HG02588 (cell line): ENCODE data around the gene LCT.
"Not testable (repeated sequence)": the region's sequence is repeated elsewhere in the genome, so short reads cannot be mapped to it uniquely, and the experiment has no call there.

ENCODE experiments used
- ATAC-seq: cut with Tn5 transposase; IDR thresholded peaks from one replicate; pipeline ENCODE4 v1.9.1; 2021; ENCODE audit warnings: mild to moderate bottlenecking, moderate library complexity; ENCODE audit not compliant: unreplicated experiment

Gene LCT

GRCh38 chr2:135798275-135798705 is 38.7 kb downstream of the LCT start:
- ATAC-seq: no peak

DNA sequence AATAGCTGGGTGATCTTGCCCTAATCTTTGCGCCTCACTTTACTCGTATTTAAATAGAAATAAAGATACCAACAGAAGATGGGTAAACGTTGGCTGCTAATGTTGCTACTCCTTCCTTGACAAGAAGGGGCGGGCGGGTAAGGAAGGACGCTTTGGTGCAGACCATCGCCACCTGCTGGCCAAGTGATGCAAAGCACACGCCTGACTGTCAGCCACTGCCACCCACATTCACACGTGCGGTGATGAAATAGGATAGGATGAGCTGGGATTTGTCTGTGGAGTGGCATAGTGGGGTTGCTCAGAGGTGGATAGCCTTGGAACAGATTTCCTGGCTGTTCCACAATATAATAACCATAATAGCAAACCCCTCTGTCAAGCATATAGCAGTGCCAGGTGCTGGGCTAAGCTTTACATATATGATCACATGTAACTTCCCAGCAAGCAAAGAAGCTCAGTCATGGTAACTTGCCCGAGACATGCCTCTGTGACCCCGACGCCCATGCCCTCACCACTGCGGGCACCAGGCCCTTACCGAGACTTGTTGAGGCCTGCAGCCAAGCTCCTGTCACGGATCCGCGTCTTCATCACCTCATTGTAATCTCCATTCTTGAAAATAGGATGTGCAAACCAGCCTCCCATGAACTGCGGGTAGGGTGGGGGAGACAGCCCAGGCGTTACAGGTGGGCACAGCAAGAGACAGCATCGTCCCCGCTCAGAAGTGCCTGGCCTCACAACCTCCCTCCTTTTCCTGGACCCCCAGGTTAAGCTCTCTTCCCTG is 39.3 kb downstream of the LCT start:
- ATAC-seq: peak; percentile 75

DNA sequence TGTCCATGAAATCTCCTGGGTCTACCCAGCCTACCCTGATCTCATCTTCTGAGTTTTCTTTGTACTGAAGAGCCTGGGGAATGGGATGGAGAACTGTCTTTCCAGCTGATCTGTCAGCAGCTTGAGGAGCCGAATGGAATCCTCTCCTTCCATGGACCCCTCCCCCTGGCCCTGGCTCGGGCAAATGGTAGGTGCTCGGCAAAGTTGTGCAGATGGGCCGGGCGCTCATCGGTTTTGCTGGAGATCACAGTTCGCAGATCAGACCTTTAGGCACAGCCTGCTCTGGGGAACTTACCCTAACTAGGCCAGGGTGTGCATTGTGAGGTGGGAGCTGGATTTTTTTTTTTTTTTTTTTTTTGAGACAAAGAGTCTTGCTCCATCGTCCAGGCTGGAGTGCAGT is 40.4 kb downstream of the LCT start:
- no peak for ATAC-seq

GRCh38 chr2:135795641-135796040 is 41.3 kb downstream of the LCT start:
- not testable (repeated sequence) for ATAC-seq

GRCh38 chr2:135792401-135793150 is 44.4 kb downstream of the LCT start:
- ATAC-seq: no peak

DNA sequence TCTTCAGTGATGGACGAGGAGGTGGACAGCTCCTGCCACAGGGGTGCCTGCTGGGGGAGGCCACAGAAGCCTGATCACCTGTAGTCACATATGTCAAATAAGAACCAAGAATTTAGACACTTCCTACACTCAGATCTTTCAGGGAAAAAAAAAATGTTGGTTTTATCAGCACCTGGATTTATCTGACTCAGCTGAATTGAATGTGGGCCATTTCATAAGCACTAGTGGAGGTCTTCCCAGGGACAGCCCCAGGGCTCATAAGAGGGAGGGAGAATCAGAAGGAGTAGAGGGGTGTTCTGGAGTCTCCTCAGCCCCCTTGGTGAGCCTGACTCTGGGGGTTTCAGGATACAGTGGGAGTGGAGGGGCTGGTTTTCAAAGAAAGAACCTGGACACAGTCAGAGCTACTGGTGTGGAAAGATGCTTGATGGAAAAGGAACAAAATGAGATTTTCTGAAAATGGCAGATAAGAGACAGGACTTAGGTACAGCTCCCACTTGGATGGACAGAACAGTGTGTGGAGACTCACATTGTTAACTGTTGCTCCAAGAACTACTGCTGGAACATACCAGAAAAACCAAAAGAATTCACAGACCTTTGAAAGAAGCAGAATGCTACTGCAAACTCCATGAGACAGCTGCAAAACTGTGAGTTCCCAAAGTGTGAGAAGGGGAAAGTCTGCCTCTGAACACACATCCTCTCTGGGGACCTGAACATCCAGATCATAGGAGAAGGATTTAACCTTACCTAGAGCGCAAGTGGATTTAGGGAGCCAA is 45.4 kb downstream of the LCT start:
- no peak for ATAC-seq

GRCh38 chr2:135790423-135790822 is 46.6 kb downstream of the LCT start:
- ATAC-seq: no peak

- ATAC-seq: no peak
Observed at GRCh38 chr2:135786823-135787222, 50.2 kb downstream of the LCT start.

GRCh38 chr2:135785032-135785431 is 52.0 kb downstream of the LCT start:
- no peak for ATAC-seq

DNA sequence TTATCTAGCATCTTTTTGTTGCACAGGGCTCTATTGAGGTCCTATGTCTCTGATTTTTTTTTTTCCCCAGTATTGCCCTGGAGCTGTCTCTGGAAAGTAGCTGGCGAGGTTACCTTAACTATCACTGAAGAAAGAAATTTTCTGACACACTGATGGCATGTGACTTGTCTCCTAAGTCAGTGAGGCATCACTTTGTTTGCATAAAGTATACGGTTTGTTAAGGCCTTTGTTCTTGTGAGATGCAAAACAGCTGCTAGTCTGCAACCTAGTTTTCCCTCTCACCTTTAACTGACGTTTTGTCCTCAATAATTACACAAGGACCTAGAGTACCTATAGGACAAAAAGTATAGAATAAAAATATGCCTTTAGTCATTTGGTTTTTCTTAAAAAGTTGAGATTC is 53.5 kb downstream of the LCT start:
- ATAC-seq: no peak

- ATAC-seq: no peak
Observed at GRCh38 chr2:135782231-135782630, 54.8 kb downstream of the LCT start.

- ATAC-seq: no peak
Observed at GRCh38 chr2:135776367-135776766, 60.6 kb downstream of the LCT start.

GRCh38 chr2:135775420-135775819 is 61.6 kb downstream of the LCT start:
- no peak for ATAC-seq

DNA sequence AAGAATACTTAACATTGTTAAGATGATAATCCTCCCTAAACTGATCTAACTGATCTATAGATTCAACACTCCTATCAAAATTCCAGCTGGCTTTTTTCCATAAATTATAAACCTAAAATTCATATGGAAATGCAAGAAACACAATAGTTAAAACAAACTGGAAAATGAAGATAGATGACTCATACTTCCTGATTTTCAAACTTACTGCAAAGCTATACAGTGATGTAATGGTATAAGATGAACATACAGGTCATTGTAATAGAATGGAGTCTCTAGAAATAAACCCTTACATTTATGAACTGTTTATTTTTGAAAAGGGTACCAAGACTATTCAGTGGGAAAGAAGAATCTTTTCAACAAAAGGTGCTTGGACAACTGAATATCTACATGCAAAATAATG is 63.1 kb downstream of the LCT start:
- no peak for ATAC-seq

DNA sequence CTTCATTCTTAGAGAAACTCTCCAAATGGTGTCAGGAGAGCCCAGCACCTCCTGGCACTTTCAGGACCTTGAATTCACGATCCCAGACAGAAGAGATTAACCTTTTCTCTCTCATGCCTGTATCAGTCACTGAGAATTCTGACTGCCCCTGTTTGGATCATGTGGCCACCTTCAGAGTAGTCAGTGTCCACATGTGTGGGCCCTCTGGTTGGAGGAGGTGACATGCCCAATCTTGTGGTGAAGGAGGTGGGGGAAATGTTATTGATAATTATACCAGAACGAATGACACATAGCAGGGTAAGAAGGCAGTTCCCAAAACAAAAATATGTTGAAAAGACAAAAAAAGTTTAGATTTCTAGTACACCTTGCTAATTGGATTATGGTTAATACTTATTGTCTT is 63.7 kb downstream of the LCT start:
- no peak for ATAC-seq

DNA sequence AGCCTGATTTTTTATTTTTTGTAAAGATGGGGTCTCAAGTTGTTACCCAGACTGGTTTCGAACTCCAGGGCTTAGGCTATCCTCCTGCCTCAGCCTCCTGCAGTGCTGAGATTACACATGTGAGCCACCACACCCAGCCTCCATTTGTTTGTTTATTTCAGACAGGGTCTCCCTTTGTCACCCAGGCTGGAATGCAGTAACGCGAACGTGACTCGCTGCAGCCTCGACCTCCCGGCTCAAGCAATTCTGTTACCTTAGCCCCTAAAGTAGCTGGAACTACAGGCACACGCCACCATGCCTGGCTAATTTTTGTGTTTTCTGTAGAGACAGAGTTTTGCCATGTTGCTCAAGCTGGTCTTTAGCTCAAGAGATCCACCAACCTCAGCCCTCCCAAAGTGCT is 68.1 kb downstream of the LCT start:
- no peak for ATAC-seq

DNA sequence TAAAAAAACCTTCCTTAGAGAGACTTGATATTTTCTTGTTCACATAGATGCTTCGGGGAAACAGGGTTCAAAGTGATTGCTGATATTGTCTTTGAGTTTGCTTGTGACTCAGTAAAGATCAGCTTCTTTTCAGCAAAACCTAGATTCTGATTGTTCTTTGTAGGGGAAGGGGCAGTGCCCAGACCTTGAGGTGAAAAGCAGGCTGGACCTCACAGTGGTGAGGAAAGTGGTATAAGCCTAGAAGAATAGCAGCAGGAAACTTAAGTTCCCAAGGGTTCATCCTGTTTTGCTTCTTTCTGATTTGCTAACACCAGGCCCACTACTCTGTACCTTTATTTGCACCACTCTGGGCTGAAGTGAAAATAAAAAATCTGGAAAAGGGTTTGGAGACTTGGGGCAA is 74.5 kb downstream of the LCT start:
- ATAC-seq: no peak

DNA sequence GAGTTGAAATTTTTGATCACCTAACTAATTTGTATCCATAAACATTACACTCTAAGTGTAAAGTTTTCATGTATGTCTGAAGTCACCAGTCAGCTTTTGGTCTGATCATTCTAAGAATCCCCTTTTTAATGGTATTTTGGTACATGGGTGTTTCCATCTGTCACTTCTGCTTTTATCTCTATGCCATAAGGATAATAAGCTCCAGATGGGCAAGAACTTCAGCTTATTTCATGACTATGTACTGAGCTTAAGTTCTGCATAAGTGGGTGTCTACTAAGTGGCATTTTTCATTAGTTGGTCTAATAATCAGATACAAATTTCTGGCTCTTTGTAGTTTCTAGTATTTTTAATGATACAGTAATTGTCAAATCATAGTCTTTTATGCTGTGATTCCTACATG is 75.0 kb downstream of the LCT start:
- no peak for ATAC-seq

GRCh38 chr2:135756692-135757091 is 80.3 kb downstream of the LCT start:
- no peak for ATAC-seq

GRCh38 chr2:135755573-135755972 is 81.4 kb downstream of the LCT start:
- no peak for ATAC-seq

- ATAC-seq: no peak
Observed at GRCh38 chr2:135745545-135745944, 91.4 kb downstream of the LCT start.
